HCT116 (cell line): ENCODE results near the gene CDYL2. TPM values are rescaled to one million over a fixed set of nuclear protein-coding genes. Genes with fewer than 3 reads are reported as not detected.

ENCODE experiments used
- ATAC-seq: fragments of 200-7000 bp; cut with Tn5 transposase; 2 replicates; pipeline ENCODE4 v1.9.1; 2020; ENCODE audit warnings: mild to moderate bottlenecking, moderate library complexity
- BruUV-seq: library from RNA; stranded (reverse); fragments of 400-500 nt; replicated peaks from 2 replicates; lab custom pipeline; 2021; lab: Mats Ljungman, UMichigan
- CTCF ChIA-PET: fragments of 300-600 bp; sonication (Branson Sonifier 250); formaldehyde crosslinking; loops from one replicate; lab custom pipeline; 2021; ENCODE audit warnings: antibody characterized with exemption; lab: Charles Lee
- POLR2A ChIA-PET: fragments of 300-600, 350-600 bp; sonication (Branson Sonifier 250); formaldehyde crosslinking; loops from one replicate; lab custom pipeline; 2021; ENCODE audit warnings: antibody characterized with exemption; lab: Charles Lee
- RAD21 ChIA-PET, 2 experiments: fragments of 300-600 bp; sonication (Branson Sonifier 250); formaldehyde crosslinking; loops; one replicate each; lab custom pipeline; 2023; ENCODE audit warnings: low total read pairs in 2 of 2; ENCODE audit not compliant: uncharacterized antibody in 2 of 2, unreplicated experiment in 2 of 2, low non-redundant PET in 1 of 2; lab: Charles Lee
- DNase-seq: peaks from one replicate; pipeline ENCODE4 v3.0.0-alpha.2; 2010; ENCODE audit warnings: low read depth, low spot score
- H2AFZ ChIP-seq: fragments of 200-600 bp; shearing (Covaris generic), sonication (generic); 2 replicates; pipeline ENCODE4 v1.6.1; 2017; ENCODE audit warnings: low read depth, mixed run types, mixed read lengths, antibody characterized with exemption, low read length; ENCODE audit not compliant: poor library complexity, severe bottlenecking
- H3K27ac ChIP-seq: 2 replicates; pipeline ENCODE4 v1.5.1; 2012; ENCODE audit warnings: low read depth, low read length
- H3K27me3 ChIP-seq: fragments of 200-600 bp; sonication (generic); 2 replicates; pipeline ENCODE4 v1.6.1; 2016; ENCODE audit warnings: mixed run types, low read length, mixed read lengths; ENCODE audit not compliant: insufficient read depth
- H3K36me3 ChIP-seq, 2 experiments: fragments of 200-500 bp in 1 of 2; fragments of 200-600 bp in 1 of 2; sonication (Bioruptor generic) in 1 of 2; sonication (generic) in 1 of 2; 2 replicates each; pipeline versions ENCODE4 v1.5.1 to v1.6.1; 2014 to 2016; ENCODE audit warnings: low read length in 2 of 2, inconsistent platforms in 1 of 2, mixed read lengths in 1 of 2, mixed run types in 1 of 2; ENCODE audit not compliant: insufficient read depth in 2 of 2, control insufficient read depth in 1 of 2
- H3K4me1 ChIP-seq, 2 experiments: fragments of 200-600 bp in 1 of 2; sonication (generic) in 1 of 2; 2 replicates each; pipeline versions ENCODE4 v1.5.1 to v1.6.1; 2012 to 2017; ENCODE audit warnings: low read length in 2 of 2, inconsistent platforms in 1 of 2, mild to moderate bottlenecking in 1 of 2, mixed read lengths in 1 of 2, mixed run types in 1 of 2, moderate library complexity in 1 of 2; ENCODE audit not compliant: insufficient read depth in 2 of 2, control insufficient read depth in 1 of 2
- H3K4me2 ChIP-seq: fragments of 200-600 bp; sonication (generic); 2 replicates; pipeline ENCODE4 v1.6.1; 2017; ENCODE audit warnings: mixed run types, low read length, mixed read lengths
- H3K4me3 ChIP-seq, 2 experiments: fragments of 200-600 bp in 1 of 2; sonication (generic) in 1 of 2; replicated peaks in 1 of 2; 2 replicates each; pipeline ENCODE4 v1.5.1; 2011 to 2016; ENCODE audit warnings: low read length in 2 of 2, control low read depth in 1 of 2, low read depth in 1 of 2, mild to moderate bottlenecking in 1 of 2, mixed read lengths in 1 of 2, mixed run types in 1 of 2
- H3K79me2 ChIP-seq: fragments of 200-600 bp; sonication (generic); 2 replicates; pipeline ENCODE4 v1.6.1; 2017; ENCODE audit warnings: mild to moderate bottlenecking, mixed run types, low read length, moderate library complexity, mixed read lengths; ENCODE audit not compliant: insufficient read depth
- H3K9ac ChIP-seq: fragments of 200-600 bp; sonication (generic); 2 replicates; pipeline ENCODE4 v1.6.1; 2016; ENCODE audit warnings: low read length, mixed read lengths
- H3K9me2 ChIP-seq: fragments of 200-600 bp; sonication (generic), shearing (Covaris generic); 2 replicates; pipeline ENCODE4 v1.6.1; 2017; ENCODE audit warnings: mixed run types, mild to moderate bottlenecking, moderate library complexity; ENCODE audit not compliant: insufficient read depth
- H3K9me3 ChIP-seq, 2 experiments: fragments of 200-500 bp in 1 of 2; fragments of 200-600 bp in 1 of 2; sonication (Bioruptor generic) in 1 of 2; sonication (generic) in 1 of 2; 2 replicates each; pipeline ENCODE4 v1.6.1; 2014 to 2017; ENCODE audit warnings: low read length in 2 of 2, mixed read lengths in 2 of 2, inconsistent platforms in 1 of 2, low read depth in 1 of 2, mild to moderate bottlenecking in 1 of 2, mixed run types in 1 of 2, moderate library complexity in 1 of 2; ENCODE audit not compliant: control insufficient read depth in 1 of 2, insufficient read depth in 1 of 2
- H4K20me1 ChIP-seq: fragments of 200-600 bp; sonication (generic), shearing (Covaris generic); 2 replicates; pipeline ENCODE4 v1.6.1; 2017; ENCODE audit warnings: mixed run types, mild to moderate bottlenecking, moderate library complexity; ENCODE audit not compliant: insufficient read depth
- CBX3 ChIP-seq: IDR thresholded peaks from 2 replicates; pipeline ENCODE4 v1.6.1; 2012; ENCODE audit warnings: low read depth
- CEBPB ChIP-seq: IDR thresholded peaks from 2 replicates; pipeline ENCODE4 v1.6.1; 2012; ENCODE audit warnings: low read depth
- EZH2 ChIP-seq: fragments of 200-600 bp; sonication (generic); IDR thresholded peaks from 2 replicates; pipeline ENCODE4 v1.6.1; 2017; ENCODE audit warnings: antibody characterized with exemption, mixed run types
- EZH2phosphoT487 ChIP-seq: fragments of 200-600 bp; IDR thresholded peaks from 2 replicates; pipeline ENCODE4 v1.6.1; 2018; ENCODE audit warnings: antibody characterized with exemption, borderline replicate concordance
- FOSL1 ChIP-seq: IDR thresholded peaks from 2 replicates; pipeline ENCODE4 v1.6.1; 2012; ENCODE audit warnings: low read depth
- JUND ChIP-seq: IDR thresholded peaks from 2 replicates; pipeline ENCODE4 v1.6.1; 2012
- POLR2A ChIP-seq: IDR thresholded peaks from 2 replicates; pipeline ENCODE4 v1.7.0; 2011; ENCODE audit warnings: borderline replicate concordance; ENCODE audit not compliant: insufficient read depth, insufficient read length; ENCODE audit errors: extremely low read depth
- POLR2AphosphoS5 ChIP-seq: IDR thresholded peaks from 2 replicates; pipeline ENCODE4 v1.6.1; 2011; ENCODE audit warnings: mild to moderate bottlenecking, low read depth, low read length, moderate library complexity
- RAD21 ChIP-seq: IDR thresholded peaks from 2 replicates; pipeline ENCODE4 v1.6.1; 2012; ENCODE audit warnings: low read depth, mild to moderate bottlenecking
- SIN3A ChIP-seq: IDR thresholded peaks from 2 replicates; pipeline ENCODE4 v1.6.1; 2012; ENCODE audit warnings: low read depth
- SRF ChIP-seq: IDR thresholded peaks from 2 replicates; pipeline ENCODE4 v1.6.1; 2012; ENCODE audit warnings: low read depth
- YY1 ChIP-seq: IDR thresholded peaks from 2 replicates; pipeline ENCODE4 v1.6.1; 2011; ENCODE audit warnings: low read length, low read depth, moderate library complexity, mild to moderate bottlenecking; ENCODE audit not compliant: insufficient replicate concordance; ENCODE audit errors: extremely low read depth
- ZFX ChIP-seq: fragments of 450-650 bp; IDR thresholded peaks from 2 replicates; pipeline ENCODE4 v1.6.1; 2017
- ZNF274 ChIP-seq: fragments of 200-500 bp; sonication (Bioruptor generic); IDR thresholded peaks from 2 replicates; pipeline ENCODE4 v1.6.1; 2014; ENCODE audit warnings: mild to moderate bottlenecking, low read depth, low read length, inconsistent platforms
- intact Hi-C: fragments of 100-400 bp; cut with micrococcal nuclease; formaldehyde crosslinking; loops from 2 replicates; pipeline ENCODE4 v1.10.0; 2022
- total RNA-seq: library from RNA; stranded (reverse); gene quantifications from one replicate; pipeline ENCODE4 v1.2.1, GENCODE V29; 2021; ENCODE audit not compliant: unreplicated experiment
- TF ChIP-seq, protein P1 (sequence below): IDR thresholded peaks from 2 replicates; pipeline ENCODE4 v1.6.1; 2012
- TF ChIP-seq, protein P2 (sequence below): IDR thresholded peaks from 2 replicates; pipeline ENCODE4 v1.6.1; 2012
- TF ChIP-seq, protein P3 (sequence below), 3 experiments: fragments of 200-600 bp in 1 of 3; sonication (generic) in 1 of 3; IDR thresholded peaks in 2 of 3; conservative IDR thresholded peaks in 1 of 3; 2 replicates each; pipeline ENCODE4 v1.5.1; 2012 to 2017; ENCODE audit warnings: low read depth in 2 of 3, low read length in 2 of 3, antibody characterized with exemption in 1 of 3, borderline replicate concordance in 1 of 3, control low read depth in 1 of 3, mild to moderate bottlenecking in 1 of 3, mixed read lengths in 1 of 3, mixed run types in 1 of 3, moderate library complexity in 1 of 3; ENCODE audit not compliant: insufficient read depth in 1 of 3
- TF ChIP-seq, protein P4 (sequence below): IDR thresholded peaks from 2 replicates; pipeline ENCODE4 v1.6.1; 2012; ENCODE audit warnings: low read depth
- TF ChIP-seq, protein P5 (sequence below): IDR thresholded peaks from 2 replicates; pipeline ENCODE4 v1.6.1; 2011; ENCODE audit warnings: mild to moderate bottlenecking, low read length, moderate library complexity; ENCODE audit not compliant: insufficient replicate concordance; ENCODE audit errors: extremely low read depth

The CDYL2 gene
- total RNA-seq, 1 experiment from 2014 or later: 0.10 TPM

DNA sequence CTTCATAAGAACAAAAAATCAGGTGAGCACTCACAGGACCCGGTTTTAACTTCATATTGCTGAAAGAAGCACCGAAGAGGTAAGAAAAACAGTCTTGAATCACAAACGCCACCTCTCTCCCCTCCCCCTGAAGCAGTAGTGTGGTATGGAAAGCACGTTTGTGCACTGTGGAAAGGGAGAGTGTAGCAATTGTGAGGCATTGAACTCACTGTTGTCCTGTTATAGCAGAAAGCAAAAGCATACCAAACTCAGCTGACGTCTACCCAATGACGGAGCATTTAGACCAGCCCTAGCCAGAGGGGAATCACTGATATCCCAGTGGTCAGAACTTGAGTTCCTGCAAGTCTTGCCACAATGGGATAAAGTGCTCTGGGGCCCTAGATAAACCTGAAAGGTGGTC, 164.8 kb downstream of the CDYL2 start:
- Histone ChIP-seq H4K20me1 (no peaks in the 10 kb centered on the region), H3K4me2 (no peak overlapping the region), H3K9me3 (peaks cover 0 to 4% of the 10 kb centered on the region in 2 experiments; a peak in 2 of 4 replicates), H3K4me1 (no peaks in the 10 kb centered on the region), H3K9me2 (no peaks in the 10 kb centered on the region), H3K36me3 (no peaks in the 10 kb centered on the region; a peak in 1 of 4 replicates), H3K4me3 (no peak overlapping the region), H3K27ac (no peak overlapping the region), H3K79me2 (no peaks in the 10 kb centered on the region), H2AFZ (no peak overlapping the region), H3K27me3 (no peaks in the 10 kb centered on the region), H3K9ac (no peak overlapping the region)
- TF ChIP-seq POLR2A (no peak), RAD21 (no peak), POLR2AphosphoS5 (no peak), SIN3A (no peak), EZH2phosphoT487 (no peak), FOSL1 (no peak), ZFX (no peak), ZNF274 (no peak), CBX3 (no peak), CEBPB (no peak), EZH2 (no peak), YY1 (no peak), SRF (no peak), JUND (no peak)
- TF ChIP-seq, protein P1, sequence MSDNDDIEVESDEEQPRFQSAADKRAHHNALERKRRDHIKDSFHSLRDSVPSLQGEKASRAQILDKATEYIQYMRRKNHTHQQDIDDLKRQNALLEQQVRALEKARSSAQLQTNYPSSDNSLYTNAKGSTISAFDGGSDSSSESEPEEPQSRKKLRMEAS: no peak
- TF ChIP-seq, protein P2, sequence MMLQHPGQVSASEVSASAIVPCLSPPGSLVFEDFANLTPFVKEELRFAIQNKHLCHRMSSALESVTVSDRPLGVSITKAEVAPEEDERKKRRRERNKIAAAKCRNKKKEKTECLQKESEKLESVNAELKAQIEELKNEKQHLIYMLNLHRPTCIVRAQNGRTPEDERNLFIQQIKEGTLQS: no peak
- TF ChIP-seq, protein P3, sequence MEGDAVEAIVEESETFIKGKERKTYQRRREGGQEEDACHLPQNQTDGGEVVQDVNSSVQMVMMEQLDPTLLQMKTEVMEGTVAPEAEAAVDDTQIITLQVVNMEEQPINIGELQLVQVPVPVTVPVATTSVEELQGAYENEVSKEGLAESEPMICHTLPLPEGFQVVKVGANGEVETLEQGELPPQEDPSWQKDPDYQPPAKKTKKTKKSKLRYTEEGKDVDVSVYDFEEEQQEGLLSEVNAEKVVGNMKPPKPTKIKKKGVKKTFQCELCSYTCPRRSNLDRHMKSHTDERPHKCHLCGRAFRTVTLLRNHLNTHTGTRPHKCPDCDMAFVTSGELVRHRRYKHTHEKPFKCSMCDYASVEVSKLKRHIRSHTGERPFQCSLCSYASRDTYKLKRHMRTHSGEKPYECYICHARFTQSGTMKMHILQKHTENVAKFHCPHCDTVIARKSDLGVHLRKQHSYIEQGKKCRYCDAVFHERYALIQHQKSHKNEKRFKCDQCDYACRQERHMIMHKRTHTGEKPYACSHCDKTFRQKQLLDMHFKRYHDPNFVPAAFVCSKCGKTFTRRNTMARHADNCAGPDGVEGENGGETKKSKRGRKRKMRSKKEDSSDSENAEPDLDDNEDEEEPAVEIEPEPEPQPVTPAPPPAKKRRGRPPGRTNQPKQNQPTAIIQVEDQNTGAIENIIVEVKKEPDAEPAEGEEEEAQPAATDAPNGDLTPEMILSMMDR (IDR thresholded peaks at IDR 0.05 in 2 of 3, conservative IDR thresholded peaks at IDR 0.05 in 1 of 3; ENCODE audit: borderline replicate concordance in 1 of 3, insufficient read depth in 1 of 3, low read depth in 2 of 3, low read length in 2 of 3): no peak
- TF ChIP-seq, protein P4, sequence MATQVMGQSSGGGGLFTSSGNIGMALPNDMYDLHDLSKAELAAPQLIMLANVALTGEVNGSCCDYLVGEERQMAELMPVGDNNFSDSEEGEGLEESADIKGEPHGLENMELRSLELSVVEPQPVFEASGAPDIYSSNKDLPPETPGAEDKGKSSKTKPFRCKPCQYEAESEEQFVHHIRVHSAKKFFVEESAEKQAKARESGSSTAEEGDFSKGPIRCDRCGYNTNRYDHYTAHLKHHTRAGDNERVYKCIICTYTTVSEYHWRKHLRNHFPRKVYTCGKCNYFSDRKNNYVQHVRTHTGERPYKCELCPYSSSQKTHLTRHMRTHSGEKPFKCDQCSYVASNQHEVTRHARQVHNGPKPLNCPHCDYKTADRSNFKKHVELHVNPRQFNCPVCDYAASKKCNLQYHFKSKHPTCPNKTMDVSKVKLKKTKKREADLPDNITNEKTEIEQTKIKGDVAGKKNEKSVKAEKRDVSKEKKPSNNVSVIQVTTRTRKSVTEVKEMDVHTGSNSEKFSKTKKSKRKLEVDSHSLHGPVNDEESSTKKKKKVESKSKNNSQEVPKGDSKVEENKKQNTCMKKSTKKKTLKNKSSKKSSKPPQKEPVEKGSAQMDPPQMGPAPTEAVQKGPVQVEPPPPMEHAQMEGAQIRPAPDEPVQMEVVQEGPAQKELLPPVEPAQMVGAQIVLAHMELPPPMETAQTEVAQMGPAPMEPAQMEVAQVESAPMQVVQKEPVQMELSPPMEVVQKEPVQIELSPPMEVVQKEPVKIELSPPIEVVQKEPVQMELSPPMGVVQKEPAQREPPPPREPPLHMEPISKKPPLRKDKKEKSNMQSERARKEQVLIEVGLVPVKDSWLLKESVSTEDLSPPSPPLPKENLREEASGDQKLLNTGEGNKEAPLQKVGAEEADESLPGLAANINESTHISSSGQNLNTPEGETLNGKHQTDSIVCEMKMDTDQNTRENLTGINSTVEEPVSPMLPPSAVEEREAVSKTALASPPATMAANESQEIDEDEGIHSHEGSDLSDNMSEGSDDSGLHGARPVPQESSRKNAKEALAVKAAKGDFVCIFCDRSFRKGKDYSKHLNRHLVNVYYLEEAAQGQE: no peak
- TF ChIP-seq, protein P5, sequence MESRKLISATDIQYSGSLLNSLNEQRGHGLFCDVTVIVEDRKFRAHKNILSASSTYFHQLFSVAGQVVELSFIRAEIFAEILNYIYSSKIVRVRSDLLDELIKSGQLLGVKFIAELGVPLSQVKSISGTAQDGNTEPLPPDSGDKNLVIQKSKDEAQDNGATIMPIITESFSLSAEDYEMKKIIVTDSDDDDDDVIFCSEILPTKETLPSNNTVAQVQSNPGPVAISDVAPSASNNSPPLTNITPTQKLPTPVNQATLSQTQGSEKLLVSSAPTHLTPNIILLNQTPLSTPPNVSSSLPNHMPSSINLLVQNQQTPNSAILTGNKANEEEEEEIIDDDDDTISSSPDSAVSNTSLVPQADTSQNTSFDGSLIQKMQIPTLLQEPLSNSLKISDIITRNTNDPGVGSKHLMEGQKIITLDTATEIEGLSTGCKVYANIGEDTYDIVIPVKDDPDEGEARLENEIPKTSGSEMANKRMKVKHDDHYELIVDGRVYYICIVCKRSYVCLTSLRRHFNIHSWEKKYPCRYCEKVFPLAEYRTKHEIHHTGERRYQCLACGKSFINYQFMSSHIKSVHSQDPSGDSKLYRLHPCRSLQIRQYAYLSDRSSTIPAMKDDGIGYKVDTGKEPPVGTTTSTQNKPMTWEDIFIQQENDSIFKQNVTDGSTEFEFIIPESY: no peak
- ChIA-PET RAD21 (no interaction called here), POLR2A (no interaction called here), CTCF (no interaction called here)
- BruUV-seq: no TSS peak
- DNase-seq (no peak), ATAC-seq (no peak)
- intact Hi-C loops: no loop called here
